Measurements from ENCODE around the gene RWDD2A.
"Not testable (repeated sequence)": the region's sequence is repeated elsewhere in the genome, so short reads cannot be mapped to it uniquely, and the experiment has no call there.

DNA sequence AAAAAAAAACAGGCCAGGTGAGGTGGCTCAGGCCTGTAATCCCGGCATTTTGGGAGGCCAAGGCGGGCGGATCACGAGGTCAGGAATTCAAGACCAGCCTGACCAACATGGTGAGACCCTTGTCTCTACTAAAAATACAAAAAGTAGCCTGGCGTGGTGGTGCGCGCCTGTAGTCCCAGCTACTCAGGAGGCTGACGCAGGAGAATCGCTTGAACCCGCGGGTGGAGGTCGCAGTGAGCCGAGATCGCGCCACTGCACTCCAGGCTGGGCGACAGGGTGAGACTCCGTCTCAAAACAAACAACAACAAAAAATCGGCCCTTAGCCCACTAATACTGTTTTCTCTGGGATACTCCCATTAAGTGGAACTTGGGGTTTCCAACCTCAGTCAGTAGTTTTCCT, 1.2 kb upstream of the RWDD2A start:
- TF ChIP-seq, protein P1, sequence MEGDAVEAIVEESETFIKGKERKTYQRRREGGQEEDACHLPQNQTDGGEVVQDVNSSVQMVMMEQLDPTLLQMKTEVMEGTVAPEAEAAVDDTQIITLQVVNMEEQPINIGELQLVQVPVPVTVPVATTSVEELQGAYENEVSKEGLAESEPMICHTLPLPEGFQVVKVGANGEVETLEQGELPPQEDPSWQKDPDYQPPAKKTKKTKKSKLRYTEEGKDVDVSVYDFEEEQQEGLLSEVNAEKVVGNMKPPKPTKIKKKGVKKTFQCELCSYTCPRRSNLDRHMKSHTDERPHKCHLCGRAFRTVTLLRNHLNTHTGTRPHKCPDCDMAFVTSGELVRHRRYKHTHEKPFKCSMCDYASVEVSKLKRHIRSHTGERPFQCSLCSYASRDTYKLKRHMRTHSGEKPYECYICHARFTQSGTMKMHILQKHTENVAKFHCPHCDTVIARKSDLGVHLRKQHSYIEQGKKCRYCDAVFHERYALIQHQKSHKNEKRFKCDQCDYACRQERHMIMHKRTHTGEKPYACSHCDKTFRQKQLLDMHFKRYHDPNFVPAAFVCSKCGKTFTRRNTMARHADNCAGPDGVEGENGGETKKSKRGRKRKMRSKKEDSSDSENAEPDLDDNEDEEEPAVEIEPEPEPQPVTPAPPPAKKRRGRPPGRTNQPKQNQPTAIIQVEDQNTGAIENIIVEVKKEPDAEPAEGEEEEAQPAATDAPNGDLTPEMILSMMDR (IDR thresholded peaks at IDR 0.05; ENCODE audit: low read depth, low read length): not testable (repeated sequence)
- TF ChIP-seq POLR2A (IDR thresholded peaks at IDR 0.05; ENCODE audit: extremely low read depth, insufficient read length): not testable (repeated sequence)
- TF ChIP-seq, protein P2, sequence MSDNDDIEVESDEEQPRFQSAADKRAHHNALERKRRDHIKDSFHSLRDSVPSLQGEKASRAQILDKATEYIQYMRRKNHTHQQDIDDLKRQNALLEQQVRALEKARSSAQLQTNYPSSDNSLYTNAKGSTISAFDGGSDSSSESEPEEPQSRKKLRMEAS (IDR thresholded peaks at IDR 0.05; ENCODE audit: low read depth, low read length): not testable (repeated sequence)

Measured in NB4 (cell line).